ENCODE data around the gene SYNRG. TPM values are rescaled to one million over a fixed set of nuclear protein-coding genes. Genes with fewer than 3 reads are reported as not detected.

Gene SYNRG
- total and polyA plus RNA-seq, 2 donors from 2014 or later: 8.6 to 47.0 TPM

DNA sequence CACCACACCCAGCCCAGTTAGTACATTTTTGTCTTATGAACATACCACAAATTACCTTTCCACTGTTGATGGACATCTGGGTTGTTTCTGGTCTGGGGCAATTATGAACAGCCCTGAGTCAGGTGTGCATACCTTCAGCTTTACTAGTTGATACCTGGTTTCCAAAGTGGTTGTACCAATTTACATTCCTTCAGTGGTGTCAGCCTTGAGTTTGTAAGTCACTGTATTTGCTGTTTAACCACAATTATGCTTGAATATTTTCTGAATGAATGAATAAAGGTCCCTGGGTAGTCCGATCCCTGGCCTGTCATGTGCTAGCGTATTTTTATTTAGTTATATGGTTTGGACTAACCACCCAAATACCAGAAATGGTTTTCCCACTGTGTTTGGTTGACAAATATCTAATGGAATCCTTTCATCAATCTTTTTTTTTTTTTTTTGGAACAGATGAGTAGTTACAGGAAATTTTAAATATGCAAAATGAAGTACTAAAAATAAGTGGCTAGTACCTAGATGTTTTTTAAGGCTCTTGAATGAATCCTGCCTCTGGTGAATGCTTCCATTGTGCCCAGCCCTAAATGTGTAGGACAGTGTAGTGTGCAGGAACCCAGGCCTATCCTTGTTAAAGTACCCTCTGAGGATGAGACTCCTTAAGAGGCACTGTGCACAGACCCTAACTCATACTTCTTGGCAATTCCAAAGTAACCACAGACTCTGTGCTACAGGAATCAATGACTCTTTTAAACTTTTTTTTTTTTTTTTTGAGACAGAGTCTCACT is 115.8 kb downstream of the SYNRG start:
- TF ChIP-seq, protein P1, sequence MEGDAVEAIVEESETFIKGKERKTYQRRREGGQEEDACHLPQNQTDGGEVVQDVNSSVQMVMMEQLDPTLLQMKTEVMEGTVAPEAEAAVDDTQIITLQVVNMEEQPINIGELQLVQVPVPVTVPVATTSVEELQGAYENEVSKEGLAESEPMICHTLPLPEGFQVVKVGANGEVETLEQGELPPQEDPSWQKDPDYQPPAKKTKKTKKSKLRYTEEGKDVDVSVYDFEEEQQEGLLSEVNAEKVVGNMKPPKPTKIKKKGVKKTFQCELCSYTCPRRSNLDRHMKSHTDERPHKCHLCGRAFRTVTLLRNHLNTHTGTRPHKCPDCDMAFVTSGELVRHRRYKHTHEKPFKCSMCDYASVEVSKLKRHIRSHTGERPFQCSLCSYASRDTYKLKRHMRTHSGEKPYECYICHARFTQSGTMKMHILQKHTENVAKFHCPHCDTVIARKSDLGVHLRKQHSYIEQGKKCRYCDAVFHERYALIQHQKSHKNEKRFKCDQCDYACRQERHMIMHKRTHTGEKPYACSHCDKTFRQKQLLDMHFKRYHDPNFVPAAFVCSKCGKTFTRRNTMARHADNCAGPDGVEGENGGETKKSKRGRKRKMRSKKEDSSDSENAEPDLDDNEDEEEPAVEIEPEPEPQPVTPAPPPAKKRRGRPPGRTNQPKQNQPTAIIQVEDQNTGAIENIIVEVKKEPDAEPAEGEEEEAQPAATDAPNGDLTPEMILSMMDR (IDR thresholded peaks at IDR 0.05; ENCODE audit: borderline replicate concordance, extremely low read depth, insufficient read depth): no peak
- H3K36me3 ChIP-seq (ENCODE audit: control insufficient read depth in 2 of 3, insufficient read depth in 3 of 3, low read length in 3 of 3): no peaks in the 10 kb centered on the region
- no peak overlapping the region for H3K4me3 ChIP-seq (ENCODE audit: low read length in 3 of 3)
- FAIRE-seq (no peak), DNase-seq (no peak)
- H3K27ac ChIP-seq (ENCODE audit: low read depth in 2 of 2, low read length in 2 of 2): no peak overlapping the region
- no peaks in the 10 kb centered on the region for H3K27me3 ChIP-seq (ENCODE audit: control insufficient read depth, insufficient read depth, low read length)
- peaks cover 0 to 8% (median 5%) of the 10 kb centered on the region in 3 donors for H3K4me1 ChIP-seq (ENCODE audit: control insufficient read depth in 2 of 3, insufficient read depth in 2 of 3, low read depth in 1 of 3, low read length in 3 of 3)
- intact Hi-C loops (cut with DNase I): no loop called here
- H3K9me3 ChIP-seq (ENCODE audit: control insufficient read depth in 2 of 3, insufficient read depth in 1 of 3, low read length in 3 of 3): no peaks in the 10 kb centered on the region
- H3K9ac ChIP-seq (ENCODE audit: low read length in 3 of 3): no peak overlapping the region

DNA sequence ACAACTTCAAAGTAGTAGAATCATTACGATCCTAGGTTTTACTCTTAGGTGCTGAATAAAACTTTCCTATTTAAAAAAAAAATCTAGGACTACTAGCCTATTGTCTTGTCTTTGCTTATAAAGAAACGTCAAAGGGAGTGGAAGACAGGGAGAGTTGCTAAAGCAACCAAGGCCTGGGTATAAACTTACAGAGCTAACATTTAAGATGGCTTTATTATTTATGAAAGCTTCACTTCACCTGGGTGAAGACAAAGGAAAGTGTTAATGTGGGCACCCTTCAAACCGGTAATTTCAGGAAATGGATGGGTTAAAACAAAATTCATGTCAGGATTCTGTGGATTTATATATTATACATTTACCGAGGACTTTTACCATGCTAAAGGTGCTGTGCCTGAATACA is 117.1 kb downstream of the SYNRG start:
- DNase-seq (peak in 1 of 5 donors; percentile 12), FAIRE-seq (no peak)
- intact Hi-C loops (cut with DNase I): no loop called here
- Histone ChIP-seq H3K4me3 (ENCODE audit: low read length in 3 of 3) (no peak overlapping the region), H3K9me3 (ENCODE audit: control insufficient read depth in 2 of 3, insufficient read depth in 1 of 3, low read length in 3 of 3) (no peaks in the 10 kb centered on the region), H3K4me1 (ENCODE audit: control insufficient read depth in 2 of 3, insufficient read depth in 2 of 3, low read depth in 1 of 3, low read length in 3 of 3) (peaks cover 5 to 8% (median 6%) of the 10 kb centered on the region in 3 donors), H3K36me3 (ENCODE audit: control insufficient read depth in 2 of 3, insufficient read depth in 3 of 3, low read length in 3 of 3) (no peaks in the 10 kb centered on the region), H3K9ac (ENCODE audit: low read length in 3 of 3) (no peak overlapping the region), H3K27ac (ENCODE audit: low read depth in 2 of 2, low read length in 2 of 2) (no peak overlapping the region), H3K27me3 (ENCODE audit: control insufficient read depth, insufficient read depth, low read length) (no peaks in the 10 kb centered on the region)
- TF ChIP-seq, protein P1 (IDR thresholded peaks at IDR 0.05; ENCODE audit: borderline replicate concordance, extremely low read depth, insufficient read depth): no peak

DNA sequence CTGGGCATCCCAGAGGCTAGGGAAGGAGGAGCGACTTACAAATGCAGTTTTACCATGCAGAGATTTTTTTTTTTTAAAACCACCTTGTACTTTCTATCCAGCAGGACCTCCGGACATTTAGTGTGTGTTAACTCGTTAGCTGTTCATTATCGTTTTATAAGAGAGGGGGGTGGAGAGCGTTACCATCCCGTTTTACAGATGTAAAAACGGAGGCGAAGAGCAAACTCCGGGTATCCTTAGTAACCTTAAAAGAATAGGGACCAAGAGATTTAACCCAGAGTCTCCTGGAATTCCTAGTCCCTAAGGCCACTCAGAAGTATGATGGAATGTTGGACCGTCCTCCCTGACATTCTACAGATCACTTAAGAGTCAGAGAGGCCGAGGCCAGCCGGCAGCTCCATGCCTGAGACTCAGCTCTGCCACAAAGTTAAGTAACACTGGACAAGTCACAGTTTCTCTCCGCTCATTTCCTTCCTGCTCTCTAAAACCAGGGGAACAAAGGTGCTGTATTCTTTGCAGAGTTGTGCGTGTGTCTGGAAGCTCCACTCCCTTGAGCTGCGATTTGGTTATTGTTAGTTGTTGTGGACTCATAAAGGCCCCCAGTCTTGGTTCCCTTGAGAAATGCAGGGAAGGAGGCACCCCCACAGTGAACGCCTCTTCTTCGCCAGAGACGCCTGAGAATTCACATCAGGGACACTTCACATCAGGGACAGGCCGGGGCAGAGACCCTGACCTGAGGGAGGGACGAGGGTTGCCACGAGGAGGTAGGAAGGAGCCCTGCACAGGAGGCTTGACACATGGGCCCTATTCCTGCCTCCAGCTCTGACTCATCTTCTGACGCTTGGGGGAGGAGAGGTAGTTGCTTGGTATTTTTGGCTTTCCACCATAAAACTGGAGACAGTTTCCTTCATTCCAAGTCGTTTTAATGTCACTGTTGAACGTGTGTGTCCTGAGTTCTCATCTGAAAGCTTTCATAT is 118.3 kb downstream of the SYNRG start:
- Histone ChIP-seq H3K4me3 (ENCODE audit: low read length in 3 of 3) (peak overlapping the region; percentile 69 to 79 (median 79)), H3K36me3 (ENCODE audit: control insufficient read depth in 2 of 3, insufficient read depth in 3 of 3, low read length in 3 of 3) (no peaks in the 10 kb centered on the region), H3K4me1 (ENCODE audit: control insufficient read depth in 2 of 3, insufficient read depth in 2 of 3, low read depth in 1 of 3, low read length in 3 of 3) (peaks cover 5 to 8% (median 6%) of the 10 kb centered on the region in 3 donors), H3K9me3 (ENCODE audit: control insufficient read depth in 2 of 3, insufficient read depth in 1 of 3, low read length in 3 of 3) (no peaks in the 10 kb centered on the region), H3K9ac (ENCODE audit: low read length in 3 of 3) (peak overlapping the region in 1 of 3 donors; percentile 60), H3K27ac (ENCODE audit: low read depth in 2 of 2, low read length in 2 of 2) (peak overlapping the region; percentile 43 to 69), H3K27me3 (ENCODE audit: control insufficient read depth, insufficient read depth, low read length) (no peaks in the 10 kb centered on the region)
- DNase-seq (peak in 4 of 5 donors; percentile 23 to 71 (median 56)), FAIRE-seq (no peak)
- intact Hi-C loops (cut with DNase I): no loop called here
- TF ChIP-seq, protein P1 (IDR thresholded peaks at IDR 0.05; ENCODE audit: borderline replicate concordance, extremely low read depth, insufficient read depth): no peak

Measured in kidney (tissue), 14 donors.